H9 (cell line): ENCODE data around the gene SYCP2L. TPM values are rescaled to one million over a fixed set of nuclear protein-coding genes. Genes with fewer than 3 reads are reported as not detected.
"Not testable (repeated sequence)": the region's sequence is repeated elsewhere in the genome, so short reads cannot be mapped to it uniquely, and the experiment has no call there.

ENCODE experiments used
- DNase-seq: peaks from one replicate; pipeline ENCODE4 v3.0.0-alpha.2; 2017
- H2AFZ ChIP-seq: one replicate; pipeline ENCODE4 v1.6.1; 2013; ENCODE audit warnings: mild to moderate bottlenecking, low read length, control low read depth, moderate library complexity
- H2AK5ac ChIP-seq: 2 replicates; pipeline ENCODE4 v1.6.1; 2013; ENCODE audit warnings: low read length, control low read depth, mixed read lengths; ENCODE audit not compliant: insufficient read length
- H2BK120ac ChIP-seq: one replicate; pipeline ENCODE4 v1.6.1; 2013; ENCODE audit warnings: low read depth, mild to moderate bottlenecking, low read length, control low read depth, inconsistent platforms; ENCODE audit not compliant: poor library complexity, severe bottlenecking
- H2BK12ac ChIP-seq: 2 replicates; pipeline ENCODE4 v1.6.1; 2013; ENCODE audit warnings: low read length, control low read depth, mixed read lengths, low read depth; ENCODE audit not compliant: insufficient read length
- H2BK15ac ChIP-seq: 2 replicates; pipeline ENCODE4 v1.6.1; 2013; ENCODE audit warnings: low read depth, low read length, control low read depth
- H2BK20ac ChIP-seq: one replicate; pipeline ENCODE4 v1.6.1; 2013; ENCODE audit warnings: low read depth, mild to moderate bottlenecking, low read length, control low read depth, inconsistent platforms; ENCODE audit not compliant: poor library complexity, severe bottlenecking
- H2BK5ac ChIP-seq: 2 replicates; pipeline ENCODE4 v1.6.1; 2013; ENCODE audit warnings: low read length, control low read depth, mixed read lengths; ENCODE audit not compliant: insufficient read length
- H3K14ac ChIP-seq: 2 replicates; pipeline ENCODE4 v1.6.1; 2013; ENCODE audit warnings: low read length, control low read depth; ENCODE audit not compliant: insufficient read depth
- H3K18ac ChIP-seq: 2 replicates; pipeline ENCODE4 v1.6.1; 2013; ENCODE audit warnings: low read depth, mild to moderate bottlenecking, mixed read lengths, low read length, control low read depth; ENCODE audit not compliant: insufficient read length
- H3K23ac ChIP-seq: 2 replicates; pipeline ENCODE4 v1.6.1; 2013; ENCODE audit warnings: low read length, control low read depth, mixed read lengths, low read depth; ENCODE audit not compliant: insufficient read length
- H3K23me2 ChIP-seq: 2 replicates; pipeline ENCODE4 v1.6.1; 2013; ENCODE audit warnings: low read depth, mild to moderate bottlenecking, mixed read lengths, low read length, control low read depth; ENCODE audit not compliant: insufficient read length, poor library complexity, severe bottlenecking
- H3K27ac ChIP-seq: 2 replicates; pipeline ENCODE4 v1.5.1; 2013; ENCODE audit warnings: low read length, control low read depth, mixed read lengths, low read depth; ENCODE audit not compliant: insufficient read length
- H3K27me3 ChIP-seq: 2 replicates; pipeline ENCODE4 v1.6.1; 2013; ENCODE audit warnings: low read length, control low read depth, inconsistent platforms; ENCODE audit not compliant: insufficient read depth
- H3K4ac ChIP-seq: 2 replicates; pipeline ENCODE4 v1.6.1; 2013; ENCODE audit warnings: low read depth, mild to moderate bottlenecking, control low read depth, inconsistent platforms, low read length, moderate library complexity
- H3K4me1 ChIP-seq: 2 replicates; pipeline ENCODE4 v1.6.1; 2013; ENCODE audit warnings: low read length, control low read depth, inconsistent platforms; ENCODE audit not compliant: insufficient read depth
- H3K4me2 ChIP-seq: 2 replicates; pipeline ENCODE4 v1.6.1; 2013; ENCODE audit warnings: low read length, control low read depth, mixed read lengths; ENCODE audit not compliant: insufficient read length, insufficient read depth
- H3K56ac ChIP-seq: 2 replicates; pipeline ENCODE4 v1.6.1; 2013; ENCODE audit warnings: low read depth, mild to moderate bottlenecking, mixed read lengths, low read length, control low read depth; ENCODE audit not compliant: insufficient read length
- H3K79me1 ChIP-seq: 2 replicates; pipeline ENCODE4 v1.6.1; 2013; ENCODE audit warnings: low read depth, mild to moderate bottlenecking, moderate library complexity, low read length, control low read depth, inconsistent platforms; ENCODE audit not compliant: insufficient read depth, poor library complexity, severe bottlenecking
- H3K79me2 ChIP-seq: 2 replicates; pipeline ENCODE4 v1.6.1; 2013; ENCODE audit warnings: low read length, control low read depth, inconsistent platforms; ENCODE audit not compliant: insufficient read depth
- H3K9ac ChIP-seq: 2 replicates; pipeline ENCODE4 v1.6.1; 2013; ENCODE audit warnings: low read length, control low read depth, mixed read lengths; ENCODE audit not compliant: insufficient read length; ENCODE audit errors: extremely low read depth
- H3K9me3 ChIP-seq: one replicate; pipeline ENCODE4 v1.6.1; 2013; ENCODE audit warnings: low read depth, low read length, inconsistent platforms; ENCODE audit not compliant: control insufficient read depth
- H3T11ph ChIP-seq: one replicate; pipeline ENCODE4 v1.6.1; 2013; ENCODE audit warnings: mild to moderate bottlenecking, low read length, control low read depth, inconsistent platforms
- H4K20me1 ChIP-seq: one replicate; pipeline ENCODE4 v1.6.1; 2013; ENCODE audit not compliant: control insufficient read depth, insufficient read length, insufficient read depth
- H4K5ac ChIP-seq: 2 replicates; pipeline ENCODE4 v1.6.1; 2013; ENCODE audit warnings: low read depth, mild to moderate bottlenecking, mixed read lengths, low read length, control low read depth; ENCODE audit not compliant: insufficient read length
- H4K8ac ChIP-seq: replicated peaks from 2 replicates; pipeline ENCODE4 v1.6.1; 2013; ENCODE audit warnings: low read length, control low read depth, mixed read lengths, low read depth; ENCODE audit not compliant: insufficient read length
- H4K91ac ChIP-seq: 2 replicates; pipeline ENCODE4 v1.6.1; 2013; ENCODE audit warnings: low read depth, mild to moderate bottlenecking, moderate library complexity, mixed read lengths, low read length, control low read depth; ENCODE audit not compliant: insufficient read length
- H3K27ac Mint-ChIP-seq, 3 experiments: 2 replicates in 2 of 3; 3 replicates in 1 of 3; pipeline ENCODE4 v1.8.0; 2020 to 2021; ENCODE audit warnings: mixed read lengths in 3 of 3, mild to moderate bottlenecking in 1 of 3, moderate library complexity in 1 of 3
- H3K27me3 Mint-ChIP-seq: 2 replicates; pipeline ENCODE4 v1.8.0; 2021; ENCODE audit warnings: low read depth, mild to moderate bottlenecking, moderate library complexity, mixed read lengths
- H3K36me3 Mint-ChIP-seq, 3 experiments: 2 replicates in 2 of 3; 3 replicates in 1 of 3; pipeline ENCODE4 v1.8.0; 2020 to 2021; ENCODE audit warnings: low read depth in 3 of 3, mixed read lengths in 3 of 3; ENCODE audit not compliant: insufficient read depth in 1 of 3
- H3K4me1 Mint-ChIP-seq, 2 experiments: 2 replicates each; pipeline ENCODE4 v1.8.0; 2020; ENCODE audit warnings: mixed read lengths in 2 of 2
- H3K4me3 Mint-ChIP-seq, 2 experiments: 2 replicates in 1 of 2; 3 replicates in 1 of 2; pipeline ENCODE4 v1.8.0; 2020 to 2021; ENCODE audit warnings: mild to moderate bottlenecking in 2 of 2, mixed read lengths in 2 of 2, moderate library complexity in 1 of 2
- H3K9me3 Mint-ChIP-seq, 2 experiments: 2 replicates in 1 of 2; 3 replicates in 1 of 2; pipeline ENCODE4 v1.8.0; 2020; ENCODE audit warnings: mild to moderate bottlenecking in 2 of 2, mixed read lengths in 2 of 2, moderate library complexity in 1 of 2
- WGBS: extraction: QIAGEN DNeasy Blood & Tissue Kit; methylation state at CpG from one replicate; pipeline ENCODE4 v1.1.7; 2013; ENCODE audit warnings: missing lambda C conversion rate, low lambda C conversion rate, mixed read lengths; ENCODE audit not compliant: insufficient read length; ENCODE audit errors: extremely low coverage; 5-methylcytosine and 5-hydroxymethylcytosine counted together
- total RNA-seq: library from RNA; stranded (reverse); gene quantifications from 2 replicates; pipeline ENCODE4 v1.2.1, GENCODE V29; 2021

Gene SYCP2L
- total RNA-seq, 1 experiment from 2014 or later: 3.5 TPM

GRCh38 chr6:10866709-10867108 lies 20.1 kb upstream of the SYCP2L start:
- H3K9me3 Mint-ChIP-seq, H3K36me3 Mint-ChIP-seq: not testable (repeated sequence)

More at GRCh38 chr6:10866709-10867108, 20.1 kb upstream of the SYCP2L start:
- not testable (repeated sequence) for H2BK15ac ChIP-seq, H4K5ac ChIP-seq, H3K27ac Mint-ChIP-seq, H3K4ac ChIP-seq, H2BK120ac ChIP-seq, H3K4me3 Mint-ChIP-seq, DNase-seq, H3K79me2 ChIP-seq, H3K14ac ChIP-seq, H3K27ac ChIP-seq, H3K56ac ChIP-seq, H3K9me3 ChIP-seq, H2BK5ac ChIP-seq, H4K20me1 ChIP-seq, H3K23ac ChIP-seq, H3K4me2 ChIP-seq, H3K27me3 ChIP-seq, H3K9ac ChIP-seq, H3K27me3 Mint-ChIP-seq, H3K23me2 ChIP-seq, H2AFZ ChIP-seq, H2AK5ac ChIP-seq, H4K8ac ChIP-seq, H2BK20ac ChIP-seq, H3T11ph ChIP-seq, H2BK12ac ChIP-seq, H3K79me1 ChIP-seq, H3K18ac ChIP-seq, H4K91ac ChIP-seq, H3K4me1 Mint-ChIP-seq, H3K4me1 ChIP-seq
- no CpG with 5 or more reads among the region's 3 CpGs for WGBS
